GM18868 (cell line): ENCODE measurements around the gene STON2.

Experiments
- ATAC-seq: cut with Tn5 transposase; IDR thresholded peaks from one replicate; pipeline ENCODE4 v1.9.1; 2021; ENCODE audit warnings: mild to moderate bottlenecking, moderate library complexity; ENCODE audit not compliant: unreplicated experiment

The STON2 gene

DNA sequence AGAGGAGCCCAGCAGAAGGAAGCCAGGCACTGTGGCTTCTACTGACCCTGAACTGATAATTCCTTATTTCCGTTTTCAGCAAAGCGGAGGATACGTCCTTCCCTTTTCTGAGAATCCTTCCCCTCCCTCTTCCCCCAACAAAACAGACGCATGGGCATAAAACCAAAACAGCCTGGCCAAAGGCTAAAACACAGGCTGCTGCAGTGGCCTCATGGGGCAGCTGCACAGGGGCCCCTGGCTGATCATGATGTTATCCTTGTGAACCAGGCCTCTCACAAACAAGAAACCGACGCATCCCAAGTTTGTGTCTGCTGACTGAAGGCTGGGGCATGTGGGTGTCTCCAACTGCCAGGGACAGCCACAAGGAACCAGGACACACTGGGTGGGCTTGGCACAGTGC, 23.4 kb upstream of the STON2 start:
- ATAC-seq = no peak

DNA sequence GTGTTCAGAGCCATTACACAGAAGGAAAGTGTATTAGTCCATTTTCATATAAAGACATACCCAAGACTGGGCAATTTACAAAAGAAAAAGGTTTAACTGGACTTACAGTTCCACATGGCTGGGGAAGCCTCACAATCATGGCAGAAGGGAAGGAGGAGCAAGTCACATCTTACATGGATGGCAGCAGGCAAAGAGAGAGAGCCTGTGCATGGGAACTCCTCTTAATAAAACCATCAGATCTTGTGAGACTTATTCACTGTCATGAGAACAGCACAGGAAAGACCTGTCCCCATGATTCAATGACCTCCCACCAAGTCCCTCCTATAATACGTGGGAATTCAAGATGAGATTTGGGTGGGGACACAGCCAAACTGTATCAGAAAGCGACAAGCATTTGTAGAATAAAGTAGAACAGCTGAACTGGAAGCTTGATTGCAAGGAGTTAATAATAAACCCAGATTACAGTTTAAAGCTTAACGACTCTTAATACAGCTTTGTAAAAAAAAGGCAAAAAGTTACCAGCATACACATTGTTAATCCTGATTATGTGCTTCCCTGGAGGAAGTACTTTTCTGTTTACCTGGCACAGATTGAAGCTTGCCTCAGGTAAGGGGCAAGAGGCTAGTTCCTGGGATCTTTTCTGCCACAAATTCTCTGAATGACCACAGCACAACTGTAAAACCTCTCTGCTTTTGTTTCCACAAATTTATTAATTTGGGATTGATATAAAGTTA, 18.1 kb upstream of the STON2 start:
- no peak for ATAC-seq

GRCh38 chr14:81416981-81417380, 16.9 kb upstream of the STON2 start:
- ATAC-seq = no peak

DNA sequence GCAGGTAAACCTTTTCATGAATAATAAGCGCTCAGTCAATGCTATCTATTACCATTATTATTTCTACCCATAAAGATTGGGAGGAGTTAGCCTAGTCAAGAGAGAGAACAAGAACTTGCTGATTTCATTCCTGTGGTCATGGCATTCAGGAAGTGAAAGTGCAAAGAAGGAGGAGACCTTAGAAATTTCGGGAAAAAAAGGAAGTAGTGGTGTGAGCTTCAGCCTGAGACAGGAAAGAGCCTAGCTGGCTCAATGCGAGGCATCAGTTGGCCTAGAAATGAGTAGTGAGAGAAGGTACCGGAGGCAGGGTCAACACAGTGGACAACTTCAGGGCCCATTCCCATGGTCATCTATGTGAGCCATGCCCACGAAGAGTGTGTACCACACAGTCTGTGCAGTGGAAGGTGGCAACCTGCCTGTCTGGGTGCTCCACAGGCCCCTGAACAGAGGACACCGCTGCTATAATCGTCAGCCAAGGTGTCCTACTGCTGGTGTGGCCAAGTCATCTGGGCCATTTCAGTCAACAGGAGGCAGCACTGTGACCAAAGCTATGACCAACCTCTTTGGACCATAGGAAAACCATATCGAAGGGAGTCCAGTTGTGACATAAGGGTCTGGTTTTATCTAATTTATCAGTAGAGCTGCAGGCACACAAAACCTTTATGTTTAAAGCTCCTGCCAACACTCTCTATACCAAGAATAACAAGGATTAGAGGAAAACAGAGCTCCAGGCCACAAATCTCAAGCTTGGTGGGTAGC, 16.2 kb upstream of the STON2 start:
- ATAC-seq = no peak

DNA sequence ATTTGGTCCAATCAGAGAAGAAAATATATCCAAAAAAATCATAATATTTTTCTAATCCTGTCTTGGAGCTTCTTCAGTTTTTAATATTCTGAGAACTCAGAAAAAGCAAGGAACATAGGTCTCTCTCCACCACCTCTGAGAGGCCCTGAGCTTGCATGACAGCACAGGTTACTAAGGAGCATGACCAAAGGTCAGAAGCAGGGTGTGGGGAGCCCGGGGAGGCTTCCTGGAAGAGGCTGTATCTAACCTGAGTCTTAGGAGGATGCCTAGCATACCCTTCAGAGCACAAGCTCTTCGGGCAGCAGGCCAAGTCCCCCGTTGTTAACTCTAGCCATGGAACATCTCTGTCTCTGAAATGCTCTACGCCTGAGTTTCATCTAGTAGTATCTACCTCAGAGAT, 15.7 kb upstream of the STON2 start:
- ATAC-seq = no peak

GRCh38 chr14:81414123-81414522, 14.0 kb upstream of the STON2 start:
- no peak for ATAC-seq

- no peak for ATAC-seq
Measured at GRCh38 chr14:81412779-81413178, 12.7 kb upstream of the STON2 start.

GRCh38 chr14:81408595-81408994, 8.5 kb upstream of the STON2 start:
- ATAC-seq = no peak

- no peak for ATAC-seq
Measured at GRCh38 chr14:81406863-81407262, 6.7 kb upstream of the STON2 start.

- ATAC-seq = peak; percentile 22
Measured at GRCh38 chr14:81402123-81402495, 2.0 kb upstream of the STON2 start.

DNA sequence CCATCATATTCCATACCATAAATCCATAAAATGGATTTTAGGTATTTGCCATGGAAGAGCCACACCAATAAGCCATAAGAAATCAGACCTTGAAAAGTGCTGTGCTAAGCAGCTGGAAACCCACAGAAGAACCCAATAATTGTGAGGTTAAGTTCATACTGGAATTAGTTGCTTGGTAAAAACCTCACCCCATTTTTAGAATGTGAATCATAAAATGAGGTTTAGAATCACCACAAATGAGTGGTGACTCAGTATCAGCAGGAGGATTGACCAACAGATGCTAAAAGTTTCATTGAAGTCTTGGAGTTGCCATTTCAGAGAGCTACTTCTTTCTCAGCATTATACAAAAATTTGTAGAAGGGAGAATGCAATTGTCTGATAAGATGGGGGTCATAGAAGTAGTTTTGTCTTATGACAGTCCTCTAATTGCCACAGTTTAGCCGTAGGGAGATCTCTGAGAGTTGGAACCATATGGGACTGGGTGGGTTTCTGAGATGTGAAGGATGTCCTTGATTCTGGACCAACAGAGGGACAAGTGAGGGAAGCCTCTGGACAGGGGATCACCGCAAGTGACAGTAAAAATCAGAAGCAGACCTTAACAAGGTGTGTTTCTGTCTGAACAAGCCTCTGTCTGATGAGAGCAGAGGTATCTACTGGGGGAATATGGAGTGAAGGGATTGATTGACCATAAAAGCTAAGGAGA, 1.4 kb upstream of the STON2 start:
- ATAC-seq = peak; percentile 75

- no peak for ATAC-seq
Measured at GRCh38 chr14:81400852-81401251, 728 bp upstream of the STON2 start.

DNA sequence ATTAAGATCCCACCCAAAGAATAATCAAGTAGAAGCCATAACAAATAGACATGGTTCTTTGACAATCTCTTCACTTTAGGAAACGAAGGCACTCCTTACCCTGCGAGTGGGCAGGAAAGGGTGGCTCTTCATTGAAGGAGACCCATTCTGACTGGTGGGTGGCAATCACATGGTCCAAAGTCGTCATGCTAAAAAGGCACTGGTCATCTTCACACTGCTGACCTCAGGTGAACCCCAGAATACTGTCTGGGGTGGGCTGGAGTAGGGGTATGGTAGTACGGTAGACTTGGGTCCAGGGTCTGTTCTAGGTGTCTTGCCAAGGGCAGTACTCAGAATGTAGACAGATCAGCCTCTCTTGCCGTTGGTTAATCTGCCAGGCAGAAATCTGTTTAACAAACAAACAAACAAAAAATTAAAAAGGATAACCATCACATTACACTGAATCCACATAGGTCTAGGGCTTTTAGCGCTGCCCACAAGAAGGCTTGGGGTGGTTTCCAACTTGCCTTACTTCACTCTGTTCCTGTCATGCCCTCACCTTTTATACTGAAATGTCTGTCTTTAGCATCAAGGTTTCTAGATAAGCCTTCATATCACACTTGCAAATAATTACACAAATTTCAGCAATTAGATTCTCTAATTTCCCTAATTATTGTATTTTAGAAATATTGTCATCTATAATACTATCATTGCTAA, 1.8 kb downstream of the STON2 start:
- no peak for ATAC-seq

DNA sequence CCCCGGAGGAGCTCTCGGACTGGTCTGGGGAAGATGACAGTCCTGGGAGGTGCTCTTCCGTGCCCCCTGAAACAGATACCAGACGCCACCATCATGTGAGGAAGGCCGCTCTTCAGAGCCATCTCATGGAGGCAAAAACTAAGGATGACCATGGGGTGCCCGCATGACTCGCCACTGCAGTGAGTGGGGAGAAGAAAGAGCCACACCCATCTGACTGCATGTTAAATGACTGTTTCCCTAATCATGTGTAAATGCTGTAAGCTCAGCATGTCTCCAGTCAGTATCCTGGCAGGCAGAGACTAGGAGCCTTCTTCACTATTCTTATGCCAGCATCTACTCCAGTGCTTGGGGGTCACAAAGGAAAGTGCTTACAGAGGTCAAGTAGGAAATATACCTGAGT, 4.0 kb downstream of the STON2 start:
- ATAC-seq = no peak

DNA sequence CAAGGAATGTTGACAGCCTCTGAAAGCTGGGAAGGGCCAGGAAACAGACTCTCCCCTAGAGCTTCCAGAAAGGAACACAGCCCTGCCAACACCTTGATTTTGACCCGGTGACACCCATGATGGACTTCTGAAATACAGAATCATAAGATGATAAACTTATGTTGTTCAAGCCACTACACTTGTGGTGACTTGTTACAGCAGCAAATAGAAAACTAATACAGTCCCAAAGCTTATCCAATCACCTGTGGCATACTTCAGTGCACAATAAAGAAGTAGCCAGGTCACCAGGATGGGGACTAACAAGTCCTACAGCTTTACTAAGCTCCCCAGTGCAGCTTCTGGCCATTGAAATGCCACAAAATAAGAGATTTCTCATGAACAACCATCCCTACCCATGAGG, 5.4 kb downstream of the STON2 start:
- ATAC-seq = no peak

DNA sequence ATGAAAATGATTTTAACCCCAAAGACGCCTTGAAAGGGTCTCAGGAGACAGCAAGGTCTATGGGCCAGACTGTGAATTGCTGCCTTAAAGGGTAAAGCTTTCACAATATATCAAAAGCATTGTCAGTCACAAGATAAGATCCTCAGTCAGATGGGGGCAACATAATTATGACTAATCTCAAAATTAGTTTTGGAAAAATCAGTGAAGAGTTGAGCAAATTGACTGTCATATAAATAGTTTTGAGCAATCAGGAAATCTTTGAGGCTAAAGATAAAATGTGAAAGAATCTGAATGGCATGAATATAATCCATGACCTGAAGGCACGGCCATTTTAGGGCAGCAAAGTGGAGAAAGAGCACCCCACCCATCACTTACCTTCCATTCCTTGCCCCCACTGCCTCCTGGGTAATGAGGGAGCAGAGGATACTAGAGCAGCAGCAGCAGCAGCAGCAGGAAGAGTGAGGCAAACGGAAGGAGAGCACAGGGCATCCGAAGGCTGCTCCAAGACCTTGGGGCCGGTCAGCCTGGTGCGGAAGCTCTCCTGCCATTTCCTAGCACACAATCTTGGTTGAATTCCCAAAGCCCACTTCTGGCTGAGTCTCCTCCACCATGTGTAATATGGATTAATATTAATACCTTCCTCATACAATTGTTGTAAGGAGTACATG, 7.0 kb downstream of the STON2 start:
- no peak for ATAC-seq

DNA sequence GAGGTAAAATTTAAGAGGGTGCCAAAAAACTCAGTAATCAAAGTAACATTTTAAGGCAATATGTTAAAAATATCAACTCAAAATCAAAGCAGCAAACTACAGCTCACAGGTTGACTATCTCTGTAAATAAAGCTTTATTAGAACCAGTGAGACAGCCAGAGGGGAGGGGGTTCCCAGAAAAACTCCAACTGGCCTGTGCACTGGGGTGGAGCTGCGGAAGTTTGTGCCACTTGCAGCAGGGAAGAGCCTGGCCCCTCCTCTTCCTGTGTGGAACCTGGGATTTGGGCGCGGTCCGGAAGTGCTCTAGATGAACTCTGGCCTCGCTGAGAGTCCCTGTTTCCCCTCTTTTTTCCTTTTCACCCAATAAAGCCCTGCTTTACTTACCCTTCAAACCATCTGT, 8.1 kb downstream of the STON2 start:
- no peak for ATAC-seq

DNA sequence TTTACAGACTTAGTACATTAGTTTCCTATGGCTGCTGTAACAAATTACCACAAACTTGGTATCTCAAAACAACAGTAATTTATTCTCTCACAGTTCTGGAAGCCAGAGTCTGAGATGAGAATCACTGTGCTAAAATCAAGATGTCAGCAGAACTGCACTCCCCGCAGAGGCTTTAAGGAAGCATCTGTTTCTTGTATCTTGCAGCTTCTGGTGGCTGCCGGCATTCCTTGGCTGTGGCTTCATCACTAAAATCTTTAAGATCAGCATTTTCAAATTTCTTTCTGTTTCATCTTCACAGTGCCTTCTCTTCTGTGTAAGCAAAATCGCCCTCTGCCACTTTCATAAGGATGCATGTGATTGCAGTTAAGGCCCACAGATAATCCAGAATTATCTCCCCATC, 9.4 kb downstream of the STON2 start:
- no peak for ATAC-seq

DNA sequence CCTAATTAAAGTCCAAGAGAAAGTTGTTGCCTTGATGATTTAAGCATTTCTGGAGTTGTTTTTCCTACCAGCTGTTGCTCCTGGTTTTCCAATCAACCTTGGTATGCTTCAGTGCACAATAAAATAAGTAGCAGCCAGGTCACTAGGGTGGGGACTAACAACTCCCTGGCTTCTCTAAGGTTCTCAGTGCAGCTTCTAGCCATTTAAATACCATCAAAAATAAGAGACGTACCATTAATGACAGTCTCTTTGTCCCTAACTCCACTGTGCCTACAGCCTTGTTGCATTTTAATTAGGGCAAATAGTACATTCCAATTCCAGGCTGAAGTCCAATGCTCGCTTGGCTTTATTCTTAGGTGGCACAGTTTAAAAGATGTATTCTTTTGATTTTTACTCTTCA, 11.8 kb downstream of the STON2 start:
- no peak for ATAC-seq

DNA sequence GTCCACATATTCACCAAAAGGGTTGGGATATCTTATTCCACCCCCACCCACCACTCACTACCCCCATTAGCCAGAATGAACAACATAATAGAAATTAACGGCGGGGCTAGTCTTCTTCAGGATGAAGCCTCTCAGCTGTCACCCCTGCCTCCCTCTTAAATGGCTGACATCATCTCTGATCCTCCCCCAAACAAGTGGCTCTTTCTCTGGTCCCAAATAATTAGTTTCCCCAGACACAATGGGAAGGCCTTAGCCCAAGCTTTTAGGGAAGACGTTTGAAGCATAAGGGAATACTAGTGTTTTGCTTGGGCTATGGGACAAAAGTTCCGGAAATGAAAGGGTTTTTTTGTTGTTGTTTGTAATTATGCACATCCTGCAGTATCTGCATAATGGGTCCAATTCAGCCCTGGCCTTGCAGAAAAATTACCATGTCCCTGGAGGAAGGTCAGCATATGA, 13.8 kb downstream of the STON2 start:
- ATAC-seq = no peak

DNA sequence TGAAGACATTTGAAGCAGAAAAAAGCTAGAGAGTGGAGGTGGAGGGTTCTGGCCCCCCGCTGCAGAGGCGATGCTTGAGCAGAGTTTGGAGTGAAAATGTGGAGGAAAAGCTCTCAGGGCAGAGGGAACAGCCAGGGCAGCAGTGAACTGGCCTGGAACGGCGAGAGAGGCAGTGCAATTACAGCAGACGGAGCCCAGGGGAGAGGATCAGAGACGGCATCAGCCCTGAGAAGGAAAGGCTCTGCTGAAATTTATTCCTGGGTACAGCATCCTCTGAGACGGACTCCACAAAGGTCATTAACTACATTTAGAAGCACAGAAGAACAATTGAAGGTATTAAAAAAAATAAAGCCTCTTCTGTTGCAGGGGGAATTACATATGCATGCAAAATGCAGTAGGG, 14.2 kb downstream of the STON2 start:
- ATAC-seq = no peak
